ENCODE results near the gene RASGRF1. TPM values are rescaled to one million over a fixed set of nuclear protein-coding genes. Genes with fewer than 3 reads are reported as not detected.

RASGRF1 gene
- total and polyA plus RNA-seq, 2 donors (not counting 1 experiment from before 2014, with no cell fraction given) = 1.0 to 9.4 TPM

GRCh38 chr15:78925956-78926743, 164.4 kb downstream of the RASGRF1 start:
- no peaks in the 10 kb centered on the region for H3K27me3 Mint-ChIP-seq
- Histone ChIP-seq H3K9me3 (ENCODE audit: control extremely low read depth in 1 of 3, control insufficient read depth in 2 of 3, insufficient read depth in 1 of 3, low read length in 2 of 3) (no peaks in the 10 kb centered on the region), H3K36me3 (replicated peaks in 1 of 2; ENCODE audit: control extremely low read depth in 1 of 2, control insufficient read depth in 1 of 2, extremely low read depth in 1 of 2, insufficient read depth in 2 of 2, low read length in 1 of 2) (peaks cover 5 to 83% of the 10 kb centered on the region in 2 experiments), H3K4me1 (ENCODE audit: control insufficient read depth in 2 of 2, insufficient read depth in 2 of 2, low read length in 2 of 2) (no peaks in the 10 kb centered on the region), H2AFZ (ENCODE audit: insufficient read depth, low read depth, low read length, poor library complexity, severe bottlenecking) (no peak overlapping the region), H4K20me1 (ENCODE audit: control insufficient read depth, insufficient read depth, low read length, poor library complexity, severe bottlenecking) (peaks cover 16% of the 10 kb centered on the region), H3K4me2 (replicated peaks; ENCODE audit: low read depth, low read length, poor library complexity, severe bottlenecking) (no peak overlapping the region), H3K27ac (ENCODE audit: low read length in 2 of 2) (peak overlapping the region in 1 of 2 donors; percentile 41), H3K9ac (ENCODE audit: low read length) (no peak overlapping the region), H3K4me3 (ENCODE audit: control extremely low read depth in 1 of 5, extremely low read depth in 1 of 5, insufficient read depth in 1 of 5, low read depth in 2 of 5, low read length in 4 of 5) (no peak overlapping the region), H3K79me2 (ENCODE audit: control insufficient read depth, insufficient read depth, low read length) (peaks cover 7% of the 10 kb centered on the region), H3K27me3 (replicated peaks in 1 of 4; ENCODE audit: control extremely low read depth in 1 of 4, control insufficient read depth in 3 of 4, insufficient read depth in 4 of 4, low read length in 3 of 4) (no peaks in the 10 kb centered on the region)
- DNase-seq (no peak), ATAC-seq (ENCODE audit: low read depth) (no peak)
- H3K4me3 Mint-ChIP-seq = no peak overlapping the region
- intact Hi-C loops (cut with micrococcal nuclease) = loop anchor here (5.0 kb wide), 1 partner anchor 101 kb away; no protein-coding TSS in a partner anchor
- peaks cover 6% of the 10 kb centered on the region for H3K4me1 Mint-ChIP-seq
- ChIA-PET POLR2A (no interaction called here), CTCF (interaction anchor here (0.9 to 2.9 kb wide), 8 partner anchors 17 to 257 kb away, joined by 3 to 8 read pairs (median 4); no protein-coding TSS in a partner anchor)
- TF ChIP-seq CTCF (IDR thresholded peaks at IDR 0.05) = no peak
- TF ChIP-seq EZH2 (IDR thresholded peaks at IDR 0.05; ENCODE audit: borderline replicate concordance, insufficient read depth, low read depth, low read length, poor library complexity, severe bottlenecking) = no peak
- peak overlapping the region; percentile 53 for H3K27ac Mint-ChIP-seq
- WGBS (ENCODE audit: insufficient coverage) = 87% methylated on average over 5 of the region's 5 CpGs
- H3K9me3 Mint-ChIP-seq (ENCODE audit: insufficient read depth) = no peaks in the 10 kb centered on the region

DNA sequence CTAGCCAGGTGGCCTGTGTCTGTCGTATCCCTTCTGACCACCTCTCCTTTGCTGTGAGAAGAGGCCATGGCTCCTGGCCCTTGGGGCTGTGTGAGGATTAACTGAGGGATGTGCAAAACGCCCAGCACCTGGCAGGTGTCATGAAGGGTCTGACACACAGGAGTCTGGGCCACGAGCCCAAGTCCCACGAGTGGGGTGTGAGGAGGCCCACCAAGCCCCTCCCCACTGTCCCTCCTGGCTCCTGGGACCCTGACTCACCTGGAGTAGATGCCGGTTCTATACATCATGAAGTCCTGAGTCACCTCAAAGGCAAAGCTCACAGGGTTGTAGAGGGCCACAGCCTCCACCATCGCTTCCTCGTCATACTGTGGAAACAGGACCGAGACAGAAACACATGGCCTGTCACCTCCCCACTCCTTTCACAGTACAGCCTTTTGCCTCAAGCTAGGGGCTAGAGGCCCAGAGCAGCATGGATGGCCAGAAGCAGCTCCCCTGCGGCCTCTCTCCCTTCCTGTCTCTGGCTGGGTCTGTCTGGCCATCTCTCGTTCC, 165.4 kb downstream of the RASGRF1 start:
- Mint-ChIP-seq H3K27me3 (no peaks in the 10 kb centered on the region), H3K4me1 (peaks cover 6% of the 10 kb centered on the region), H3K9me3 (ENCODE audit: insufficient read depth) (no peaks in the 10 kb centered on the region), H3K4me3 (no peak overlapping the region), H3K27ac (peak overlapping the region; percentile 68)
- Histone ChIP-seq H3K9me3 (ENCODE audit: control extremely low read depth in 1 of 3, control insufficient read depth in 2 of 3, insufficient read depth in 1 of 3, low read length in 2 of 3) (no peaks in the 10 kb centered on the region), H3K27me3 (replicated peaks in 1 of 4; ENCODE audit: control extremely low read depth in 1 of 4, control insufficient read depth in 3 of 4, insufficient read depth in 4 of 4, low read length in 3 of 4) (no peaks in the 10 kb centered on the region), H2AFZ (ENCODE audit: insufficient read depth, low read depth, low read length, poor library complexity, severe bottlenecking) (no peak overlapping the region), H3K4me3 (ENCODE audit: control extremely low read depth in 1 of 5, extremely low read depth in 1 of 5, insufficient read depth in 1 of 5, low read depth in 2 of 5, low read length in 4 of 5) (no peak overlapping the region), H3K79me2 (ENCODE audit: control insufficient read depth, insufficient read depth, low read length) (peaks cover 7% of the 10 kb centered on the region), H3K27ac (ENCODE audit: low read length in 2 of 2) (peak overlapping the region in 1 of 2 donors; percentile 41), H4K20me1 (ENCODE audit: control insufficient read depth, insufficient read depth, low read length, poor library complexity, severe bottlenecking) (peaks cover 16% of the 10 kb centered on the region), H3K9ac (ENCODE audit: low read length) (no peak overlapping the region), H3K4me2 (replicated peaks; ENCODE audit: low read depth, low read length, poor library complexity, severe bottlenecking) (no peak overlapping the region), H3K4me1 (ENCODE audit: control insufficient read depth in 2 of 2, insufficient read depth in 2 of 2, low read length in 2 of 2) (no peaks in the 10 kb centered on the region), H3K36me3 (replicated peaks in 1 of 2; ENCODE audit: control extremely low read depth in 1 of 2, control insufficient read depth in 1 of 2, extremely low read depth in 1 of 2, insufficient read depth in 2 of 2, low read length in 1 of 2) (peaks cover 5 to 78% of the 10 kb centered on the region in 2 experiments)
- ATAC-seq (ENCODE audit: low read depth) (no peak), DNase-seq (no peak)
- CTCF ChIA-PET = interaction anchor here (0.9 to 2.9 kb wide), 9 partner anchors 15 to 259 kb away, joined by 3 to 8 read pairs (median 5); no protein-coding TSS in a partner anchor
- TF ChIP-seq CTCF (IDR thresholded peaks at IDR 0.05) (no peak), EZH2 (IDR thresholded peaks at IDR 0.05; ENCODE audit: borderline replicate concordance, insufficient read depth, low read depth, low read length, poor library complexity, severe bottlenecking) (no peak)
- intact Hi-C loops (cut with micrococcal nuclease) = loop anchor here (5.0 kb wide), 1 partner anchor 102 kb away; no protein-coding TSS in a partner anchor
- POLR2A ChIA-PET = no interaction called here
- 95% methylated on average over 6 of the region's 10 CpGs for WGBS (ENCODE audit: insufficient coverage)

Data from B cell (primary cell).